ENCODE measurements around the gene GALNT15.

Gene GALNT15

GRCh38 chr3:16168211-16168610, 6.3 kb upstream of the GALNT15 start:
- H3K27ac ChIP-seq: no peak overlapping the region
- TF ChIP-seq ZFX (IDR thresholded peaks at IDR 0.05) (no peak), CTCF (conservative IDR thresholded peaks at IDR 0.05) (no peak)

GRCh38 chr3:16171009-16171408, 3.5 kb upstream of the GALNT15 start:
- no peak for TF ChIP-seq CTCF (conservative IDR thresholded peaks at IDR 0.05)
- no peak for TF ChIP-seq ZFX (IDR thresholded peaks at IDR 0.05)
- no peak overlapping the region for H3K27ac ChIP-seq

GRCh38 chr3:16171825-16172224, 2.7 kb upstream of the GALNT15 start:
- TF ChIP-seq ZFX (IDR thresholded peaks at IDR 0.05) (no peak), CTCF (conservative IDR thresholded peaks at IDR 0.05) (no peak)
- no peak overlapping the region for H3K27ac ChIP-seq

GRCh38 chr3:16173283-16174025, 1.0 kb upstream of the GALNT15 start:
- H3K27ac ChIP-seq: no peak overlapping the region
- TF ChIP-seq ZFX (IDR thresholded peaks at IDR 0.05): no peak
- TF ChIP-seq CTCF (conservative IDR thresholded peaks at IDR 0.05): no peak

GRCh38 chr3:16174026-16174355, 489 bp upstream of the GALNT15 start:
- TF ChIP-seq ZFX (IDR thresholded peaks at IDR 0.05) (no peak), CTCF (conservative IDR thresholded peaks at IDR 0.05) (no peak)
- H3K27ac ChIP-seq: no peak overlapping the region

GRCh38 chr3:16174976-16175901, 759 bp downstream of the GALNT15 start:
- H3K27ac ChIP-seq: no peak overlapping the region
- TF ChIP-seq CTCF (conservative IDR thresholded peaks at IDR 0.05) (no peak), ZFX (IDR thresholded peaks at IDR 0.05) (no peak)

- H3K27ac ChIP-seq: no peak overlapping the region
- no peak for TF ChIP-seq ZFX (IDR thresholded peaks at IDR 0.05)
- TF ChIP-seq CTCF (conservative IDR thresholded peaks at IDR 0.05): no peak
These were observed 2.0 kb downstream of the GALNT15 start for GRCh38 chr3:16176391-16177030.
